ENCODE results near the gene VPS13C. TPM values are rescaled to one million over a fixed set of nuclear protein-coding genes. Genes with fewer than 3 reads are reported as not detected.

The VPS13C gene
- total RNA-seq, 1 experiment from 2014 or later = 20.9 TPM

DNA sequence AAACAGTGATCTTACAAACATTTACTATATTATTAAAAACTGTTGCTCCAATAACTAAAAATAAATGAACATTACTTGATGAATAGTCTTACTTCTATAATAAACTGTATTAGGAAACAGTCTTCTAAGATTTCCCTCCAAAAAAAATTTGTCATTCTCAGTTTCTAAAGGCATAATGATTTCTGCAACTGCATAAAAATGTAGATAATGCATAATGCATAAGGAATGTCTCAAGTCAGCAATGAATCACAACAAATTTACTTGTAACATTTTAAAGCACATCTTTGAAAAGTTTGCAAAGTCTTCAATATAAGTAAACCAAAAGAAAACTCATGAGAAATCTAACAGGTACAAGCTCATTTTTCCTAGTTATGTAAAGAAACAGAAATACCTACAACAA, 113.5 kb downstream of the VPS13C start:
- H3K27ac Mint-ChIP-seq = no peak overlapping the region
- TF ChIP-seq, protein P1, sequence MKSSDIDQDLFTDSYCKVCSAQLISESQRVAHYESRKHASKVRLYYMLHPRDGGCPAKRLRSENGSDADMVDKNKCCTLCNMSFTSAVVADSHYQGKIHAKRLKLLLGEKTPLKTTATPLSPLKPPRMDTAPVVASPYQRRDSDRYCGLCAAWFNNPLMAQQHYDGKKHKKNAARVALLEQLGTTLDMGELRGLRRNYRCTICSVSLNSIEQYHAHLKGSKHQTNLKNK (CRISPR knock-in tag; IDR thresholded peaks at IDR 0.05) = no peak
- TF ChIP-seq SMAD4 (CRISPR knock-in tag; IDR thresholded peaks at IDR 0.05) = no peak
- TF ChIP-seq TP53 (CRISPR knock-in tag; IDR thresholded peaks at IDR 0.05) = no peak
- TF ChIP-seq, protein P2, sequence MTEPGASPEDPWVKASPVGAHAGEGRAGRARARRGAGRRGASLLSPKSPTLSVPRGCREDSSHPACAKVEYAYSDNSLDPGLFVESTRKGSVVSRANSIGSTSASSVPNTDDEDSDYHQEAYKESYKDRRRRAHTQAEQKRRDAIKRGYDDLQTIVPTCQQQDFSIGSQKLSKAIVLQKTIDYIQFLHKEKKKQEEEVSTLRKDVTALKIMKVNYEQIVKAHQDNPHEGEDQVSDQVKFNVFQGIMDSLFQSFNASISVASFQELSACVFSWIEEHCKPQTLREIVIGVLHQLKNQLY (CRISPR knock-in tag; IDR thresholded peaks at IDR 0.05) = no peak
- no peak for TF ChIP-seq CDX4 (CRISPR knock-in tag; IDR thresholded peaks at IDR 0.05; ENCODE audit: borderline replicate concordance)
- TF ChIP-seq SMAD3 (CRISPR knock-in tag; IDR thresholded peaks at IDR 0.05; ENCODE audit: borderline replicate concordance) = no peak
- no peak for TF ChIP-seq JUN (CRISPR knock-in tag; IDR thresholded peaks at IDR 0.05)
- TF ChIP-seq CREB1 (CRISPR knock-in tag; IDR thresholded peaks at IDR 0.05) = no peak
- TF ChIP-seq, protein P3, sequence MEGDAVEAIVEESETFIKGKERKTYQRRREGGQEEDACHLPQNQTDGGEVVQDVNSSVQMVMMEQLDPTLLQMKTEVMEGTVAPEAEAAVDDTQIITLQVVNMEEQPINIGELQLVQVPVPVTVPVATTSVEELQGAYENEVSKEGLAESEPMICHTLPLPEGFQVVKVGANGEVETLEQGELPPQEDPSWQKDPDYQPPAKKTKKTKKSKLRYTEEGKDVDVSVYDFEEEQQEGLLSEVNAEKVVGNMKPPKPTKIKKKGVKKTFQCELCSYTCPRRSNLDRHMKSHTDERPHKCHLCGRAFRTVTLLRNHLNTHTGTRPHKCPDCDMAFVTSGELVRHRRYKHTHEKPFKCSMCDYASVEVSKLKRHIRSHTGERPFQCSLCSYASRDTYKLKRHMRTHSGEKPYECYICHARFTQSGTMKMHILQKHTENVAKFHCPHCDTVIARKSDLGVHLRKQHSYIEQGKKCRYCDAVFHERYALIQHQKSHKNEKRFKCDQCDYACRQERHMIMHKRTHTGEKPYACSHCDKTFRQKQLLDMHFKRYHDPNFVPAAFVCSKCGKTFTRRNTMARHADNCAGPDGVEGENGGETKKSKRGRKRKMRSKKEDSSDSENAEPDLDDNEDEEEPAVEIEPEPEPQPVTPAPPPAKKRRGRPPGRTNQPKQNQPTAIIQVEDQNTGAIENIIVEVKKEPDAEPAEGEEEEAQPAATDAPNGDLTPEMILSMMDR (IDR thresholded peaks at IDR 0.05) = no peak
- TF ChIP-seq ARID4B (CRISPR knock-in tag; IDR thresholded peaks at IDR 0.05; ENCODE audit: borderline replicate concordance) = no peak
- TF ChIP-seq FOXJ3 (CRISPR knock-in tag; IDR thresholded peaks at IDR 0.05; ENCODE audit: borderline replicate concordance) = no peak
- TF ChIP-seq, protein P4, sequence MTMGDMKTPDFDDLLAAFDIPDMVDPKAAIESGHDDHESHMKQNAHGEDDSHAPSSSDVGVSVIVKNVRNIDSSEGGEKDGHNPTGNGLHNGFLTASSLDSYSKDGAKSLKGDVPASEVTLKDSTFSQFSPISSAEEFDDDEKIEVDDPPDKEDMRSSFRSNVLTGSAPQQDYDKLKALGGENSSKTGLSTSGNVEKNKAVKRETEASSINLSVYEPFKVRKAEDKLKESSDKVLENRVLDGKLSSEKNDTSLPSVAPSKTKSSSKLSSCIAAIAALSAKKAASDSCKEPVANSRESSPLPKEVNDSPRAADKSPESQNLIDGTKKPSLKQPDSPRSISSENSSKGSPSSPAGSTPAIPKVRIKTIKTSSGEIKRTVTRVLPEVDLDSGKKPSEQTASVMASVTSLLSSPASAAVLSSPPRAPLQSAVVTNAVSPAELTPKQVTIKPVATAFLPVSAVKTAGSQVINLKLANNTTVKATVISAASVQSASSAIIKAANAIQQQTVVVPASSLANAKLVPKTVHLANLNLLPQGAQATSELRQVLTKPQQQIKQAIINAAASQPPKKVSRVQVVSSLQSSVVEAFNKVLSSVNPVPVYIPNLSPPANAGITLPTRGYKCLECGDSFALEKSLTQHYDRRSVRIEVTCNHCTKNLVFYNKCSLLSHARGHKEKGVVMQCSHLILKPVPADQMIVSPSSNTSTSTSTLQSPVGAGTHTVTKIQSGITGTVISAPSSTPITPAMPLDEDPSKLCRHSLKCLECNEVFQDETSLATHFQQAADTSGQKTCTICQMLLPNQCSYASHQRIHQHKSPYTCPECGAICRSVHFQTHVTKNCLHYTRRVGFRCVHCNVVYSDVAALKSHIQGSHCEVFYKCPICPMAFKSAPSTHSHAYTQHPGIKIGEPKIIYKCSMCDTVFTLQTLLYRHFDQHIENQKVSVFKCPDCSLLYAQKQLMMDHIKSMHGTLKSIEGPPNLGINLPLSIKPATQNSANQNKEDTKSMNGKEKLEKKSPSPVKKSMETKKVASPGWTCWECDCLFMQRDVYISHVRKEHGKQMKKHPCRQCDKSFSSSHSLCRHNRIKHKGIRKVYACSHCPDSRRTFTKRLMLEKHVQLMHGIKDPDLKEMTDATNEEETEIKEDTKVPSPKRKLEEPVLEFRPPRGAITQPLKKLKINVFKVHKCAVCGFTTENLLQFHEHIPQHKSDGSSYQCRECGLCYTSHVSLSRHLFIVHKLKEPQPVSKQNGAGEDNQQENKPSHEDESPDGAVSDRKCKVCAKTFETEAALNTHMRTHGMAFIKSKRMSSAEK (CRISPR knock-in tag; IDR thresholded peaks at IDR 0.05; ENCODE audit: borderline replicate concordance) = no peak
- no peak for TF ChIP-seq ELF4 (CRISPR knock-in tag; IDR thresholded peaks at IDR 0.05; ENCODE audit: low read depth)
- no peaks in the 10 kb centered on the region for H3K27me3 Mint-ChIP-seq (ENCODE audit: low read depth)
- no peak overlapping the region for H3K4me3 Mint-ChIP-seq
- H3K36me3 Mint-ChIP-seq = peaks cover 21% of the 10 kb centered on the region
- no peak for DNase-seq (ENCODE audit: low spot score)
- no peaks in the 10 kb centered on the region for H3K4me1 Mint-ChIP-seq
- H3K9me3 Mint-ChIP-seq = peaks cover 18% of the 10 kb centered on the region
- ChIA-PET CTCF (no interaction called here), POLR2A (no interaction called here)
- no peak for ATAC-seq

- Mint-ChIP-seq H3K36me3 (peaks cover 21% of the 10 kb centered on the region), H3K27me3 (ENCODE audit: low read depth) (no peaks in the 10 kb centered on the region), H3K9me3 (peaks cover 18% of the 10 kb centered on the region), H3K4me1 (no peaks in the 10 kb centered on the region), H3K4me3 (no peak overlapping the region), H3K27ac (no peak overlapping the region)
- DNase-seq (ENCODE audit: low spot score) (no peak), ATAC-seq (no peak)
- ChIA-PET POLR2A (no interaction called here), CTCF (no interaction called here)
- TF ChIP-seq, protein P5, sequence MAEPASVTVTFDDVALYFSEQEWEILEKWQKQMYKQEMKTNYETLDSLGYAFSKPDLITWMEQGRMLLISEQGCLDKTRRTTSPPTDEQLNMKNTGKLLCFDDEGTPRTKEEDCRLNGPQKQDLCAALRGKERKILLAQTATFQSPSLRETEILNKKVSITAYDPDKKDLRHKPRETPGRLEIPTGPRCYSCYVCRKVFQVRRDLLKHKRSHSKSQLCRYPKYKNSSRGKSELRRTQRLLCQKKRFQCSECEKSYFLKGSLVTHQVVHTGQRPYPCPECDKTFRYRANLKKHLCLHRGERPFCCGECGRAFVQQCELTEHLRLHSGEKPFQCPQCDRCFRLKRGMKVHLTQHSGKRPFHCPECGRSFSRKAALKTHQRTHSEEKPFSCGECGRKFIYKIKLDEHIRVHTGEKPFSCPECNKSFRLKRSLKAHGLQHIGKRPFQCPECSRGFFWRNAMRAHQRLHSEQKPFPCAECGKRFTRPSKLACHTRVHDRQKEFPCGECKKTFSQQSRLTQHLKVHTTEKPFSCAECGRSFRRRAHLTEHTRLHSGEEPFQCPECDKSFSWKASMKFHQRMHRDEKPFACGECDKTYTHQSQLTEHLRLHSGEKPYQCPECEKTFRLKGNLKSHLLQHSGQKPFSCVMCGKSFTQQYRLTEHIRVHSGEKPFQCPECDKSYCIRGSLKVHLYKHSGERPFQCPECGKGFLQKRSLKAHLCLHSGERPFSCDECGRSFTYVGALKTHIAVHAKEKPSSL (CRISPR knock-in tag; conservative IDR thresholded peaks at IDR 0.05) = no peak
- TF ChIP-seq MAX (CRISPR knock-in tag; IDR thresholded peaks at IDR 0.05) (no peak), E2F4 (CRISPR knock-in tag; IDR thresholded peaks at IDR 0.05; ENCODE audit: borderline replicate concordance, low read depth) (no peak), CBFB (CRISPR knock-in tag; IDR thresholded peaks at IDR 0.05; ENCODE audit: low read depth) (no peak), IRF2 (CRISPR knock-in tag; IDR thresholded peaks at IDR 0.05; ENCODE audit: borderline replicate concordance, low read depth) (no peak), JUN (CRISPR knock-in tag; IDR thresholded peaks at IDR 0.05) (no peak), ZNF232 (CRISPR knock-in tag; IDR thresholded peaks at IDR 0.05) (no peak)
These were observed 116.3 kb downstream of the VPS13C start for GRCh38 chr15:61943992-61944391.

Measured in WTC11 (cell line).